Fibroblast of the aortic adventitia (primary cell): ENCODE results near the gene ZFYVE28. TPM values are rescaled to one million over a fixed set of nuclear protein-coding genes. Genes with fewer than 3 reads are reported as not detected.
A peak's percentile ranks its signal among the peaks of the same experiment; 100 is the strongest.

Experiments used
- DNase-seq: peaks from one replicate; pipeline ENCODE4 v3.0.0-alpha.2; 2010; ENCODE audit warnings: low read depth
- H3K4me3 ChIP-seq: 2 replicates; pipeline ENCODE4 v1.5.1; 2011; ENCODE audit warnings: low read depth, mild to moderate bottlenecking, control low read depth, low read length, moderate library complexity
- CTCF ChIP-seq: IDR thresholded peaks from 2 replicates; pipeline ENCODE4 v1.5.1; 2011; ENCODE audit warnings: mild to moderate bottlenecking, low read length, control low read depth, inconsistent platforms; ENCODE audit not compliant: insufficient read depth
- total RNA-seq: library from RNA; depleted of rRNA; stranded (reverse); fragments of >200 nt; gene quantifications from 2 replicates; pipeline ENCODE4 v1.2.3, GENCODE V29; 2012; ENCODE audit warnings: low replicate concordance

The ZFYVE28 gene
- total RNA-seq, 1 donor: 14.0 TPM

DNA sequence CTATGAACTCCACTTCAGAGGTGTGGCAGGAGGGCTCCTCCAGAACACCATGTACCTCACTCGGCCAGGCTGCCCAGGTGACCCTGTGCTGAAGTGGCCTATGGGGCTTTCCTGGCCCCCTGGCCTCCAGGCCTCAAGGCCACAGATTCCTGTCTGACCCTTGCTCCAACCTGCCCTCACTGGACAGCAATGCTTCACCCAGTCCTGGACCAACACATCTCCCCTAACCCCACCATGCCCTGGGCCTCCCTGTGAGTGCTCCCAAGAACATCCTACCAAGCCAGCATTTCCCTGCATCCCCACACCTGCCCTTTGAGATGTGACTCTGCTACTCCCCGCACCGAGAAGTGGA, 10.5 kb downstream of the ZFYVE28 start:
- no peak overlapping the region for H3K4me3 ChIP-seq
- no peak for TF ChIP-seq CTCF
- DNase-seq: no peak

GRCh38 chr4:2406920-2407319, 11.5 kb downstream of the ZFYVE28 start:
- TF ChIP-seq CTCF: no peak
- H3K4me3 ChIP-seq: no peak overlapping the region
- DNase-seq: no peak

- H3K4me3 ChIP-seq: no peak overlapping the region
- no peak for DNase-seq
- no peak for TF ChIP-seq CTCF
Observed at GRCh38 chr4:2406406-2406805, 12.0 kb downstream of the ZFYVE28 start.

GRCh38 chr4:2402941-2403340, 15.5 kb downstream of the ZFYVE28 start:
- no peak overlapping the region for H3K4me3 ChIP-seq
- DNase-seq: no peak
- TF ChIP-seq CTCF: no peak

DNA sequence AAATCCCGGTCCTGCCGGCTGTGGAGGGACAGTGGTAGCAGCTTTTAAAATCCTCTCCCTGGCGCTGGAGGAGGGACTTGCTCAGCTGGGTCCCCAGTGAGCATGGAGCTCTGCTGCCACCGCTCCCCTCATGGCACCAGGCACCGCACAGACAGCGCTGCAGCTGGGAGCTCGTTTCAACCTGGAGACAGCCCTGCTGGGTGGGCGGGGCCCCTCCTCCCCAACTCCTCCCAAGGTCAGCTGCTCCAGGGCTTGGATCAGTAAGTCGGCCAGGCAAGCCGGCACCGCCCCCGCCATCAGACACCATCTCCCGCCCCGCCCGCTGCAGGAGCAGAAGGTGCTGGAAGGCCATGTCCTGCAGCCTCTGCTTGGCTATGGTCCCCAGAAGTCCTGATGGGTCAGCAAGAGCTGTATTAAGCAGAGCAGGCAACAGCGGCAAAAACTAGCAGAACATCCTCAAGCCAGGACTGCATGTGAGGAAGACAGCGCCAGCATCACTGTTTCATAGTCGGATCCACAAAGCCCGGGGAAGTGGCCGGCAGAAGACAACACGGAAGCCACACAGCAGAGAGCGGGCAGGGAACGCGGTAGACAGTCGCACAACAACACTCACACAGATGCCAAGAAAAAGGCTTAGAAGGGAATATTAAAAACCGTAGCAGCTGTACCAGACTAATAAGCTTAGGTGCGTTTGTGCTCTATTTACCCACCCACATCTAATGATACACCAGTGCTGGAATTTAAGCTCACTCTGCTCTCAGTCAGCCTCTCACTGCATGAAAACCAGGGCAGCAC, 16.2 kb downstream of the ZFYVE28 start:
- H3K4me3 ChIP-seq: peak overlapping the region; percentile 53
- DNase-seq: peak; percentile 36
- TF ChIP-seq CTCF: no peak

GRCh38 chr4:2401610-2401983, 16.8 kb downstream of the ZFYVE28 start:
- H3K4me3 ChIP-seq: peak overlapping the region; percentile 53
- DNase-seq: no peak
- no peak for TF ChIP-seq CTCF
